ENCODE data around the gene TBC1D2B. TPM values are rescaled to one million over a fixed set of nuclear protein-coding genes. Genes with fewer than 3 reads are reported as not detected.

TBC1D2B gene
- total RNA-seq, 1 donor from 2014 or later: 75.5 TPM

DNA sequence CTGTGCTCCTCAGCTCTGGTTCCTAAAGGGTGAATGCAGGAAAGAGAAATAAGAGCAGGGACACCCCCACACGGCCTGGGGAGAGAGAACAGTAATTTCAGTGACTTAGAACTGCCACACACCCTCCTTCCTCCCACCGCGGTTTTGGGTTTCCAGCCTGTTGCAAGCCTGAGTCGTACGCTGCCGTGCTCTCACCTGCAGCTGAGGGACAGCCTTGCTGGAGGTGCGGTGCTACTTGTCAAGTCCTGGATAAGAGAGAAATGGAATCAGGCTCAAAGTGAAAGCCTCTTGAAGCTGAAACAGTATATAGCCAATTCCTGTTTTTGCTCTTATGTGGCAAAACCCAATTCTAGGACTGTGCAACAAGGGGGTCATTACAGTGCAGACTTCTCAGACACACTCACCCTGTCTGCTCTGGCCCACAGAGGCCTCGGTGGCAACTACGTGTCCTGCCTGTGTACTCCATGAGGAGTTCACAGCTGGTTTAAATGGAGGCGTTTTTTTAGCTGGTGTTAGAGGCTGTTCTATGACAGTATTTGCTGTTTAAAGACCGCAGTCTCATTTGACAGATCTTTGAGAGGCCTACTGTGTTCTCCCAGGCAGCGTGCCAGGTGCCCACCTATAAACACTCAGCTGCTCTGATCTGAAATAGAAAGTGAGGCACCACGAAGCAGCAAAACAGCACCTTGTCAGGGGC is 42.9 kb downstream of the TBC1D2B start:
- no peak for DNase-seq (ENCODE audit: low spot score)

DNA sequence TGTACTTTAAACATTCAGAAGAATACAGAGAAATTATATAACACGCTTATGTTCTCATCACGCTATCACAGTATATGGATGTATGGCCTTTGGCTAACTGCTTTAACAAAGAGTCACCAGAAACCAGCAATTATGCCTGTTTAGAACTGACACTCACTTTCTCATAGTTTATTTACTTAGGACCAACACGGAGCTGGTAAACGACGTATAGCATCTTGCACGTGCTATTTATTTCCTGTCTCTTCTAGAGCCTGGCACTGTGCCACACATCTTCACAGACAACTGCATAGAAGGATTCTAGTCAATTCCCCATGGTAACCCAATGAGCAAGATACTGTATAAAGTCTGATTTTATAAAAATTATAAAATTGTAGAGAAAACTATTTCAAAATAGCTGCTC is 43.6 kb downstream of the TBC1D2B start:
- no peak for DNase-seq (ENCODE audit: low spot score)

DNA sequence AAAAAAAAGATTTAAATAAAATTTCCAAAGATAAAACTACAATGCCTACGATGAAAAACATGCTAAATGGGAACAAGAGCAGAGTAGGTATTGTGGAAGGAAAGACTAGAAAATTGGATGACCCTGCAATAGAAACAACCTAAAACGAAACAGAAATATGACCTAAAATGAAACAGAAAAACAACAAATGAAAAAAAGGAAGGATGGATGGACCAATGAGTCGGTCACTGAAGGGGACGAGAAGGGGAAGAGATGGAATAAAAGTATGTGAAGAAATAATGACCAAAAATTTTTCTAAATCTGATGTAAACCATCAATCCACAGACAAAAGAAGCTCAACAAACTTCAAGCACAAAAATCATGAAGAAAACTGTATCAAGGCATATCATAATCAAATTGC is 44.8 kb downstream of the TBC1D2B start:
- no peak for DNase-seq (ENCODE audit: low spot score)

DNA sequence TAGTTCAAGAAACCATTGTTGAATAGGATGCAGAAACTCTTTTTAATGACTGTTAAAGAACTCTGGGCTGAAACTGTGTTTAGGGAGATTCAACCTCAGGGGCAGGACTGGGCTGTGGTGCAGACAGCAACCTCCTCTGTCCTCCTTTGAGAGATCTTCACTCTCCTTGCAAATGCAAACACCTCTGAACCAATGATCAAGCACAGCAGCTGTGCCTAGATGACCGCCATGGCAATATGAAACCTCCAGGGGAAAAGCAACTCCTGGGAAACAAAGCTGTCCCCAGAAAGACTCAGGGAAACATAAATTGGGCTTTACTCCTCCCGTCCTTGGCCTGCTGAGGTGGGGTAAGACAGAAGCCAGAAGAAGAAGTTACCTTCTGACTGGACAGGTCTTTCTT is 52.6 kb downstream of the TBC1D2B start:
- no peak for DNase-seq (ENCODE audit: low spot score)

DNA sequence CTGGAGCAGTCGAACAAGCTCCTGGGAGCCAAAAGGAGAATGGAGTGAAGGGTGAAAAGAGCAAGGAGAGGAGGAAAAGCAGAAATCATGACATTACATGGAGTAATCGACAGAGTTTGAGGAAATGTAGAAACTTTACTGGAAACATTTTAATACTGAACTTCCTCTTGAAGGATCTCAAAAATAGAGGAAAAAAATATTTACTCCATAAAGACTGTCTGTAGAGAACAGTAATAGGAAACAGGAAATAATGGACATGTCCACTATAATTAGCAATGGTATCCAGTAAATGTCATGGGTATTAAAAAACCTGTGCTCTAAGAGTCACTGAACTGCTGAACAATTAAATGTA is 53.0 kb downstream of the TBC1D2B start:
- no peak for DNase-seq (ENCODE audit: low spot score)

DNA sequence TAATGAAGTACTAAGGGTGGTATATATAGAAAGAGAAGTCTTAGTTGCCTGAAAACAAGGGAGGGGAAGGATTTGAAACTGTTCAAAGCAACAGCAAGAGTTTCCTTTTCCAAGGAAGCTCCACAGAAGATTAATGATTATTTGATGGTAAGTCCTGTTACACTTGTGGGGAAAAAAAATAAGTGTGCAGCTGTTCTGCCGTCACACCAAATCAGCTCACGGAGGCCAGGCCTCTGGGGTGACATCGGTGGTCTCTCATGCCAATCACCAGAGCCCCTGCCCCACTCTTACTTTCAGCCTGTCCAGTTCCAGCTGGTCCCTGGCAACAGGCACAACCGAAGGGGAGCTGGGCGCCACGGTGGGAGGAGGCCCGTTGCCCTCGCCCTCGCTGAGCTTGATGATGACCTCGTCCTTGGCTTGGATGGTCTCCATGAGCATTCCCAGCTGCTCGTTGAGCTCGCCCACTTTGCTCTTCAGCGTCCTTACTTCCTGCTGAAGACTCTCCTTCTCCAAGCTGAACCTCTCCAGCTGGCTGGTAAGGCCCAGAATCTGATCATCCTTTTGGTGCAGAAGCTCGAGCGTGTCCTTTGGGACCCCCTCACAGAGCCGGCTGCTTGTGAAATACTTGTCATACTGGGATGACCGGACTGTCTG is 53.5 kb downstream of the TBC1D2B start:
- peak; percentile 55 for DNase-seq (ENCODE audit: low spot score)

DNA sequence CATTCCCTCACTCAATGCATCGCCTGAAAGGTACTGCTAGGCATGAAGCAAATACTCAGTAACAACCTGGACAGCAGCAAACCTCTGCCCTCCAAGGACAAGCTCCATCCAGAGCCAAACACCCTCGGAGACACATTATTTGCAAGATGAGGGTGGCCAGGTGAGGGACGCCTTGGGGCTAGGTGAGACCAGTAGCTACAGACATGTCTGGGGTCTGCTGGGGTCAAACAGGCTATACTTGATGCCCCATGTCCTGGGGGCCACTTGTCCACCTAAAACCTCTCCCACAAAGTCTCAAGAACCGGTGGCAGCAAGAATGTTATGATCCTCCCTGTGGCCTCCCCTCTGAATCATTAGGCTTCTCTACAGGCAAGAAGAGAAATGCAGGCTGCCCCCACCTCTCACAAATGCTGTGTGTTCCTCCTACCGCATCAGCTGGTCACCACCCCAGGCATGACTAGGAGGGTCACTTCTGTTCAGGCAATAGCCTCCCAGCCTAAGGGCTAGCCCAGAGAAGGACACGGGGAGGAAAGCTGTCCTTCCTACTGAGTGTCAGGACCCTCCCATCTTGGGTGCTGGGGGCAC is 54.3 kb downstream of the TBC1D2B start:
- no peak for DNase-seq (ENCODE audit: low spot score)

DNA sequence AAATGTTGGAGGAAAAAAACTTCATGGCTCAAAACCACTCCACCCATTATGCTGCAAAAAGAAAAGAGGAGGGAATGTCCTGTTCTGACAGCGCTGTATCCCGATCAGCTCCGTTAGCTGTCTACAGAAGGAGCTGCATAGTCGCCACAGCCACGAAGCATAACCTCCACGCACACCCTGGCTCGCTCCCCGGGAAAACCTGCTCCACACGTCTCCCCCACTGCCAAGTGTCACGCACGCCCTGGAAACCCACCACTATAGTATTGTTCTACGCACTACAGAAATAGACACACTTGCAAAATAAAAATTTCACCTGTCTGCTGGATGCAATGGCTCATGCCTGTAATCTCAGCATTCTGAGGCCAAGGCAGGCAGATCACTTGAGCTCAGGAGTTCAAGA is 55.8 kb downstream of the TBC1D2B start:
- no peak for DNase-seq (ENCODE audit: low spot score)

DNA sequence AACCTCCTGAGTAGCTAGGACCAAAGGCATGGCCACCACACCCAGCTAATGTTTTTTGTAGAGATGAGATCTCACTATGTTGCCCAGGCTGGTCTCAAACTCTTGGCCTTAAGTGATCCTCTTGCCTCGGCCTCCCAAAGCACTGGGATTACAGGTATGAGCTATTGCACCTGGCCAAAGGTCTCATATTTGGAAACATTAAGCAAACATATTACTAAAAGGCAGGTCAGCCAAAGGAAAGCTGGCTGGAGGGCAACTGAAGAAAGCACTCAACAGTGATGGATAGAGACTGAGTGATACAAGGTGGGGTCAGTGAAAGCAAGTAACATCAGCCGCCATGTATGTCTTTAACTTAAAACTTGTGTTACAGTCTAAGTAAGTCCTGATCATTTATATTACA is 57.5 kb downstream of the TBC1D2B start:
- DNase-seq (ENCODE audit: low spot score): no peak

DNA sequence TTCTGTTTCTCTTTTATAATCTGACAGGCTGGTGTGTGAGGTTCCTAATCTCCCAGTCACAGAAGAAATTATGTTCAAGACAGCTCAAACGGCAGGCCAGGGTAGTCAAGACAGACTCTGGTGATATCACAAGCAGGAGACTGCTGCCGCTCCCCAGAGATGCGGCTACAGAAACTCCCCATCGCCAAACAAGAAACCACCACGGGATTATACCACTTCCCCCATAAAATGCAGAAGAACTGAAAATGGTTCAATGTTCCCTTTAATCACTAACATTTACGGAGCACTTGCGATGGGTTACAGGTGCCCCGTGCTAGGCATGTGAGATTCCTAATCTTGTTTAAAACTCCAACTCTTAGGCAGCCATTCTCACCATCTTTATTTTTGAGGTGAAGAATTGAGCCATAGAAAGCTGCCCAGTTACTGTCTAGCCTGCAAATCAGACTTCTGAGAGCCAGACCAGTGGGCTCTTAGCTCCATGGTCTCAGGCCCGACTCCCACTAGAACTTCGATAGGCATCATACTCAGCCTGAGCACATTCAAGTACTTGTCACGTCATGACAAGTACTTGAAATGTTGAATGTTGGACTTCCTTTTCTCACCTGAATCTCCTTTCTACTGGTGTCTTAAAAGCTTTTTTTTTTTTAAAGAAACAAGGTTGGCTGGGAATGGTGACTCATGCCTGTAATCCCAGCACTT is 58.4 kb downstream of the TBC1D2B start:
- no peak for DNase-seq (ENCODE audit: low spot score)

DNA sequence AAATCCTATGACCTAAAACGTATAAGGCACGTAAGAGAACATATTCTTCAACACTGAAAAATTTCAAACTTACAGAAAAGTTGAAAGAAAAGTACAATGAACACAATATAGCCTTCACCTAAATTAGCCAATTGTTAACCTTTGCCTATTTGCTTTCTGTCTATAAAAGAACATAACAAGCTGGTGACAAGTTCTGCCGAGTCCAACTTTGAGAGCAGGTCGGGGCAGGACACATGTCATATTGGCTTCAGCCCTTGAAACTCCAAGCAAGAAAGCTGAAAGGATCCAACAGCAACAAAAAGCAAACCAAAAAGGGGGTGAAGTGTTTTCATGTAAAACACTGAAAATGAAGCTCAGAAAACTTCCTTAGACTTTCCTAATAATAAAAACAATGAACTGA is 59.1 kb downstream of the TBC1D2B start:
- no peak for DNase-seq (ENCODE audit: low spot score)

DNA sequence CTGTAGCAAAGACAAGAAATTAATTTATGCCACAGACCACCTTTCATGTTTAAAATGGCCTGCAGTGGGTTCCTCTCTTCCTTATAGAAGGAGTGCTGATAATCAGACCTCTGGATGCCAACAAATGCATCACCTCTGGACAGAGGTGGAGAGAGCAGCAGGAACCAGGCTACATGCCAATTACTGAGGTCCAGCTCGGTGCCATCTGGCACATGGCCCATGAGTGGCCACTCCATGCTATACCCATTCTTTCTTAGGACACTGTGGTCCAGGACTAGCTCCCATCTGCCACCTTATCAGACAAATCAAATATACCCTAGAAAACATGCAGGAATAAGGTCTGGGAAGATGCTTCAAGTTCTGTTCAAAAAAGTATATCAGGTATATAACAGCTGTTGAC is 60.7 kb downstream of the TBC1D2B start:
- DNase-seq (ENCODE audit: low spot score): no peak

DNA sequence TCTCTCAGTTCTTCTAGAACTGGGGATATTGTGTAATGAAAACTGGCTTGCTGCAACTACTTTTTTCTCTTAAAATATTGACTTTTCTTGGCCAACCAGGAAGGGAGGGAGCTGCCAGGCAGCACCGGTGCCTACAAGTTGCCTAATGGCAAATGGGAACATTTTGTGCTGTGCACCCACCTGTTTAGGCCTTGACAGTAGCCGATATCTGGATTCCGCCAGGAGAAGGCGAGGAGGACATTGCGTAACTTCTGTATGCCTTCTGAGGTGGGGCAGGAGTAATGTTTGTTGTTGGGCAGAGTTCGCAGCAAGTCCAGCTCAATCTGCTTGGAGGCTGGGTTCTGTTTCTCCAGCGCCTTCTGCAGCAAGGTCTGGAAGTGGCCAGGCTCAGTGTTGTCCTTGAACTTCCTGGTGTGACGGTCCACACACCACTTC is 64.9 kb downstream of the TBC1D2B start:
- peak; percentile 91 for DNase-seq (ENCODE audit: low spot score)

DNA sequence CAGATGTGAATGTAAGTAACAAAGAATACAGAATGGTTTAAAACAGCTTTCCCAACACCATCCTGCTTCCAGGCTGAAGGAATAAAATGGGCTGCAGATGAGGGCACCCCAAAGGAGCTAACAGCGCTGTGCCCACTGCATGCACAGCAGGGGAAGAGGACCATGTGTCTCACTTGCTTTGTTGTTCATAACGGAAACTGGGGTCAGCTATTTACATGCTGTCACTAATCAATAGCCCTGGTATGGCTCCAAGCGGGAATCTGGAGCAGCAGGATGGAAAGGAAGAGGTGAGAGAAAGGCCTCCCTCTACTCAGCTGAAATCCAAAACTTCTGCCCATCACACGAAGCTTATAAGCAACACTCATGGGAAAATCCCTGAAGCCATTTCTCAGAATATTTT is 67.4 kb downstream of the TBC1D2B start:
- no peak for DNase-seq (ENCODE audit: low spot score)

DNA sequence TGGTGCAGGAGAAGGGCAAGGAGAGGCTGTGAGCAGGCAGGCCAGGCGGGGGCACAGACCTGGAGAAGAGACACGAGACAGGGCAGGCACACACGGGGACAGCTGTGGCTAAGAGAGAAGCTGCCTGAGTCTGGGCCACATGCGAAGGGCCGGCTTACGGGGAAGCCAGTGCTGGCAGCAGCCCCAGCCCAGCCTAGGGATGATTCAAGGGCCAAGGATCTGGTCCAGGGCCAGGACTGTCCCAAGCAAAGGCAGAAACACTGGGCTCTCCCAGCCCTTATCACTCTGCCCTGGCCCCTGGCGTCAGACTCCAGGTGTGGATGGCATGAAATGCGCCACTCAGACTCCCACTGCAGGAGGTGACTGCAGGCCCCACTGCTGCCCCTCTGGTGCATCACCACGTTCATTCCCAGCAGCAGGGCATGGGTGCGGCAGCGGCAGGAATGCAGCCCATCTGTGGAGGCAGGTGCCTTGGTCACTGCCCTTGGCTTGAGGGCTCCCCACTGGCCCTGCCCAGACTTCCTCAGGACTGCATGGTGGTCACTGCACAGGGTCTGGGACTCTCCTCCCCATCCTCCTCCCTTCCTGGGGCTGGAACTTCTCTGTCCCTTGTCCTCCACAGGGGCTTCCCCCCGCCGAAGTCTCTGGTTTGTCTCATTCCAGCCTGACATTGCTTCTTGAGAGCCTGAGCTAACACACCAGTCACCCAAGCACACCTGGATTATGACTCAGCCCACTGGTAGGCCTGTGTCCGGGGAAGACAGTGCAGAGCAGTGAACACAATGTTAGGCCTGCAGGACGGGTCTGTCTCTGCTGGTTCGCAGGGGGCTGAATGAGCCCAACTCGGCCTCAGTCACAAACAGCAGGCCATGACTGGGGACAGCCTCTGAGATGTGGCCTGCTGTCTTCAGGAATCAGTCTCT is 69.3 kb downstream of the TBC1D2B start:
- DNase-seq (ENCODE audit: low spot score): peak; percentile 87

DNA sequence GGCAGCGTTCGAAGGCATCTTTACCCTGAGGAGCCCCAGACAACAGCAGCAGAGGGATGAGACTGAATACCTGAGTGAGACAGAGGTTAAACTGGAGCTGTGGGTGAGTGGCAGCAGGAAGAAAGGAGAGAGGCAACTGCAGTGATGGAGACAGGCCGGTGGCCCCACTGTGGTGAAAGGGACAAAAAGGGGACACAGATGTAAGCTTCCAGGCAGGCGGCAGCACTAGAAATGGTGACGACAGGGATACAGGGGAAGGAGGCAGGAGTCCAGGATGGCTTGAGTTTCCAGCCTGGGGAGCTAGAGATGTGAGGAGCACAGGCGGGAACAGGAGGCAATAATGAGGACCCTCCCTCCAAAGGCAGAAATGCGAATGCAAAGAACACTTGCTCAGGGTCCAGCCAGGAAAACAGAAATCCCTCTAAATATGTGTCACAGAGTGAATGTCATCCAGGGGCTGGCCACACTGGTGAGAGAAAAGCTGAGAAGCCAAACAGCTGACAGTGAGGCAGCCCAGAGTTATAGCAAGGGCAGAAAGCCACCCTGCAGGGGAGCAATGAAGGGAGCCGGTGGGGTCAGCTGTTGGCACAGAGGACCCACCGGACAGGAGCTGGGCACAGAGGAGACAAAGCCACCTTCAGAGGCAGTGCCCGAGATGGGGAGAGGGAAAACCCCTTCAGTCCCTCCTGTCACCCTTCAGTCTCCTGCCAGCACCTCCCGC is 70.1 kb downstream of the TBC1D2B start:
- no peak for DNase-seq (ENCODE audit: low spot score)

DNA sequence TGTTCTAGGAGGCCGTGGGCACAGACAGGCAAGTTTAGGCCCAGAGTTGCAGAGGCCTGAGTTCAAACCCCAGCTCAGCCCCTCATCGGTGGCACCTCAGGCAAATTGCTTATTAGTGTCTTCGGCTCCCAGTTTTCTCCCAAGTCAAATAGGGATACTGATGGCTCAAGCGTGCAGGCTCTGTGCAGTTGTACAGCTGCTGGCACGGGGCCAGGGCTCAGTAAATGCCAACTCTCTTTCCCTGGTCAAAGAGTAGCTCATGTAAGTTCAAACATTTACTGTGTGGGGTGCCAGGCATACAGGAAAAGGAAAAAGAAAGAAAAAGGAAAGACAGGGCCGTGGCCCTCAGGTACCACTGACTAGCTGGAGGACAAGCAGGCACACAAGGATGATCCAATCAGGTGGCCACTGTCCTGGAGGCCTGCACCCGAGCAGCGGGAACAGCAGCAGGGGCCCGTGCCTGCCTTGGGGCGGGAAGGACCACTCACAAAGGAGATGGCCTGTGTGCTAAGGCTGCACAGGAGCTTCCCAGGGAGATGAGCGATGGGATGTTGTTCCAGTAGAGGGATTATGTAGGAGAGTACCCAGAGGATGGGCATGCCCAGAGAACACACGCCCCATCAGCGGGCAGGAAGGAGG is 70.8 kb downstream of the TBC1D2B start:
- DNase-seq (ENCODE audit: low spot score): peak; percentile 73

DNA sequence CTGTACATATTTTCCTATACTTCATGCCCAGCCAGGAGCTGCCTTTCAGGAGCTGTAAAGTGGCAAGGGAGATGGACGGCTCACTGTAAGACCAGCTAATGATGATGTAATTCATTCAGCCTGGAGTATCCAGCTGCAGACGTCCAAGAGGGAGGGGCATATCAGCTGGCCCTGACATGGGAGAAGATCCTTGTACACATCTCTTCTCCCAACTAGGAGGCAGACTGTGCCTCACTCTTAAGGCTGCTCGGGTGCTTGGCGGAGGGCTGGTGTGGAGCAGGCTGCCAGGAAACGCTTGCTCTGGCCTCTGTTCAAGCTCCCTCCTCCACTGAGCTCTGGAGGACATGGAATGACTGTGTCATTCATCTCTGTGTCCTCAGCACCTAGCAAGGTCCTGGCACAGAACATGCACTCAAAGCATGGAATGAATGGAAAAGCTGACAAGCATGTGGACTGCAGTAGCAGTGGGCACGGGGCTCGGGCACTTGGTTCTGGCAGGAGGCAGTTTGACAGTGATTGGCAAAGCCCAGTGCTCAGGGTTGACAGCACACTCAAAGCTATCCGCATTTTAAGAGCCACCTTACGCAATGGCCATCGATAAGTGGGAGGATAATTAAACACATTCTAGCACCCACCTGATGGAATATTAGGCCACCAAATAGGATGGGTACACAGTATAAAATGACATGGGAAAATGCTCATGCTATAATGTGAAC is 72.4 kb downstream of the TBC1D2B start:
- DNase-seq (ENCODE audit: low spot score): peak; percentile 82

DNA sequence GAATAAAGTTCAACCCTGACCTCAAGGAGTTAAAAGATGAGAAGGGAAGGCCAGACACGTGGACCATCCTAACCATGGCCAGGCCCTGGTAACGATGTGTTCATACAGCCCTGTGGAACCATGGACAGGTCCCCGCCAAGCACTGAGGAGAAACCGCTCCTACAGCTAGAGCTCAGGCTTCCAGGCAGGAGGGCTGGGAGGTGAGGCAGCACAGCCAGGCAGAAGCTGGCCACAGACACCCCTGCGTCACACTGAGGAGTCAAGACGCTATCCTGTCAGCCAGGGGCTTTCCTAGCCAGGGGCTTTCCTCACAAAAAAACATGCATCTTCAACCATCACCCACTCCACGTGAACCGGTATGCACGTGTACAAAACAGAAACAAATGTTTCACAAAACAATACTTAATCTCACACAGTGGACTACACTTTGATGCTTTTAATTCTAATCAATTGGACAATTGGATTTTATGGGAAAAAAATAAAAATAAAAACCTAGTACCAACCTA is 73.2 kb downstream of the TBC1D2B start:
- no peak for DNase-seq (ENCODE audit: low spot score)
